HepG2 (cell line): ENCODE measurements around the gene ARHGAP45. TPM values are rescaled to one million over a fixed set of nuclear protein-coding genes. Genes with fewer than 3 reads are reported as not detected.

Source experiments
- ELF3 ChIP-seq: IDR thresholded peaks from 2 replicates; pipeline ENCODE4 v1.6.1; 2016; ENCODE audit warnings: missing genetic modification reagents, missing compliant biosample characterization
- POGZ ChIP-seq: sonication (generic); formaldehyde crosslinking; IDR thresholded peaks from 2 replicates; pipeline ENCODE4 v1.4.0; 2020; ENCODE audit warnings: mild to moderate bottlenecking, missing genetic modification reagents
- RBM39 ChIP-seq: fragments of 200-400 bp; formaldehyde crosslinking; IDR thresholded peaks from one replicate; pipeline ENCODE4 v1.6.1; 2018; ENCODE audit warnings: antibody characterized with exemption, mild to moderate bottlenecking, low read depth, low read length; ENCODE audit not compliant: poor library complexity, severe bottlenecking
- ZFP37 ChIP-seq: sonication (generic); formaldehyde crosslinking; IDR thresholded peaks from 2 replicates; pipeline ENCODE4 v1.4.0; 2020; ENCODE audit warnings: missing genetic modification reagents, borderline replicate concordance
- ZNF253 ChIP-seq: sonication (generic); formaldehyde crosslinking; IDR thresholded peaks from 2 replicates; pipeline ENCODE4 v1.8.0; 2022; ENCODE audit warnings: mild to moderate bottlenecking, missing genetic modification reagents, borderline replicate concordance
- ZNF333 ChIP-seq: sonication (generic); formaldehyde crosslinking; IDR thresholded peaks from 2 replicates; pipeline ENCODE4 v1.4.0; 2020; ENCODE audit warnings: mild to moderate bottlenecking, missing genetic modification reagents, borderline replicate concordance
- polyA plus RNA-seq, 8 experiments: library from polyadenylated mRNA; depleted of rRNA in 3 of 8; stranded (reverse) in 7 of 8; unstranded in 1 of 8; fragments of >200 nt; fragmentation: Illumina TruSeq in 4 of 8; extraction: Trizol in 4 of 8; gene quantifications; 2 replicates each; pipeline versions ENCODE4 v1.2.1 to v1.2.3, GENCODE V29; 2011 to 2016; ENCODE audit warnings: low read depth in 4 of 8, missing spikeins in 1 of 8, mixed read lengths in 1 of 8; ENCODE audit not compliant: insufficient read depth in 1 of 8
- total RNA-seq, 5 experiments: library from RNA; depleted of rRNA; stranded (reverse); fragments of >200 nt; fragmentation: Illumina TruSeq; extraction: Trizol; gene quantifications; 2 replicates each; pipeline ENCODE4 v1.2.3, GENCODE V29; 2016; ENCODE audit warnings: low read depth in 1 of 5
- TF ChIP-seq, protein P1 (sequence below): sonication (generic); formaldehyde crosslinking; IDR thresholded peaks from 2 replicates; pipeline ENCODE4 v1.8.0; 2022; ENCODE audit warnings: mild to moderate bottlenecking, missing genetic modification reagents
- TF ChIP-seq, protein P2 (sequence below): sonication (generic); formaldehyde crosslinking; IDR thresholded peaks from 2 replicates; pipeline ENCODE4 v1.4.0; 2020; ENCODE audit warnings: missing genetic modification reagents; ENCODE audit errors: not compliant biosample characterization
- TF ChIP-seq, protein P3 (sequence below): IDR thresholded peaks from 2 replicates; pipeline ENCODE4 v1.6.1; 2012; ENCODE audit warnings: inconsistent platforms
- TF ChIP-seq, protein P4 (sequence below), 2 experiments: IDR thresholded peaks; 2 replicates each; pipeline ENCODE4 v1.6.1; 2011 to 2012; ENCODE audit warnings: low read length in 2 of 2, borderline replicate concordance in 1 of 2, low read depth in 1 of 2, mild to moderate bottlenecking in 1 of 2, moderate library complexity in 1 of 2

Gene ARHGAP45
- total and polyA plus RNA-seq, 2 of the 13 experiments (the other 11 are each of a cell fraction or from before 2014, with no cell fraction given): 0.84 to 32.0 TPM

DNA sequence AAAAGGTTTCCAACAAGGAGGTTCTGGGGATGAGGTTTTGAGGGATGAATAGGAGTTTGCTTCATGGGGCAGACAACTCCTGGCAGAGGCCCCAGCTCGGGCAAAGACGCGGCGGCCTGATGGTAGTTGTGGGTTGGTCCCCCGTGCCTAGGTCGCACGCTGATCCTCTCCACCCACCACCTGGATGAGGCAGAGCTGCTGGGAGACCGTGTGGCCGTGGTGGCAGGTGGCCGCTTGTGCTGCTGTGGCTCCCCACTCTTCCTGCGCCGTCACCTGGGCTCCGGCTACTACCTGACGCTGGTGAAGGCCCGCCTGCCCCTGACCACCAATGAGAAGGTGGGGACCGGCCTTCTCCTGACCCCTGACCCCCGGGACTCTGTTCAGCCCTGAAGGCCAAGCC, 15.2 kb upstream of the ARHGAP45 start (continued):
- no peak for TF ChIP-seq ELF3 (CRISPR knock-in tag)
- TF ChIP-seq, protein P1, sequence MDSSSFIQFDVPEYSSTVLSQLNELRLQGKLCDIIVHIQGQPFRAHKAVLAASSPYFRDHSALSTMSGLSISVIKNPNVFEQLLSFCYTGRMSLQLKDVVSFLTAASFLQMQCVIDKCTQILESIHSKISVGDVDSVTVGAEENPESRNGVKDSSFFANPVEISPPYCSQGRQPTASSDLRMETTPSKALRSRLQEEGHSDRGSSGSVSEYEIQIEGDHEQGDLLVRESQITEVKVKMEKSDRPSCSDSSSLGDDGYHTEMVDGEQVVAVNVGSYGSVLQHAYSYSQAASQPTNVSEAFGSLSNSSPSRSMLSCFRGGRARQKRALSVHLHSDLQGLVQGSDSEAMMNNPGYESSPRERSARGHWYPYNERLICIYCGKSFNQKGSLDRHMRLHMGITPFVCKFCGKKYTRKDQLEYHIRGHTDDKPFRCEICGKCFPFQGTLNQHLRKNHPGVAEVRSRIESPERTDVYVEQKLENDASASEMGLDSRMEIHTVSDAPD: no peak
- TF ChIP-seq POGZ: no peak
- TF ChIP-seq, protein P2, sequence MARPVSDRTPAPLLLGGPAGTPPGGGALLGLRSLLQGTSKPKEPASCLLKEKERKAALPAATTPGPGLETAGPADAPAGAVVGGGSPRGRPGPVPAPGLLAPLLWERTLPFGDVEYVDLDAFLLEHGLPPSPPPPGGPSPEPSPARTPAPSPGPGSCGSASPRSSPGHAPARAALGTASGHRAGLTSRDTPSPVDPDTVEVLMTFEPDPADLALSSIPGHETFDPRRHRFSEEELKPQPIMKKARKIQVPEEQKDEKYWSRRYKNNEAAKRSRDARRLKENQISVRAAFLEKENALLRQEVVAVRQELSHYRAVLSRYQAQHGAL (CRISPR knock-in tag): no peak
- 0 out of 2 replicates have a peak, but pooled peaks have one; percentile 42 for TF ChIP-seq ZNF253 (CRISPR knock-in tag)
- no peak for TF ChIP-seq ZNF333 (CRISPR knock-in tag)
- TF ChIP-seq, protein P3, sequence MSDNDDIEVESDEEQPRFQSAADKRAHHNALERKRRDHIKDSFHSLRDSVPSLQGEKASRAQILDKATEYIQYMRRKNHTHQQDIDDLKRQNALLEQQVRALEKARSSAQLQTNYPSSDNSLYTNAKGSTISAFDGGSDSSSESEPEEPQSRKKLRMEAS: no peak
- TF ChIP-seq RBM39: no peak
- no peak for TF ChIP-seq ZFP37 (CRISPR knock-in tag)
- TF ChIP-seq, protein P4, sequence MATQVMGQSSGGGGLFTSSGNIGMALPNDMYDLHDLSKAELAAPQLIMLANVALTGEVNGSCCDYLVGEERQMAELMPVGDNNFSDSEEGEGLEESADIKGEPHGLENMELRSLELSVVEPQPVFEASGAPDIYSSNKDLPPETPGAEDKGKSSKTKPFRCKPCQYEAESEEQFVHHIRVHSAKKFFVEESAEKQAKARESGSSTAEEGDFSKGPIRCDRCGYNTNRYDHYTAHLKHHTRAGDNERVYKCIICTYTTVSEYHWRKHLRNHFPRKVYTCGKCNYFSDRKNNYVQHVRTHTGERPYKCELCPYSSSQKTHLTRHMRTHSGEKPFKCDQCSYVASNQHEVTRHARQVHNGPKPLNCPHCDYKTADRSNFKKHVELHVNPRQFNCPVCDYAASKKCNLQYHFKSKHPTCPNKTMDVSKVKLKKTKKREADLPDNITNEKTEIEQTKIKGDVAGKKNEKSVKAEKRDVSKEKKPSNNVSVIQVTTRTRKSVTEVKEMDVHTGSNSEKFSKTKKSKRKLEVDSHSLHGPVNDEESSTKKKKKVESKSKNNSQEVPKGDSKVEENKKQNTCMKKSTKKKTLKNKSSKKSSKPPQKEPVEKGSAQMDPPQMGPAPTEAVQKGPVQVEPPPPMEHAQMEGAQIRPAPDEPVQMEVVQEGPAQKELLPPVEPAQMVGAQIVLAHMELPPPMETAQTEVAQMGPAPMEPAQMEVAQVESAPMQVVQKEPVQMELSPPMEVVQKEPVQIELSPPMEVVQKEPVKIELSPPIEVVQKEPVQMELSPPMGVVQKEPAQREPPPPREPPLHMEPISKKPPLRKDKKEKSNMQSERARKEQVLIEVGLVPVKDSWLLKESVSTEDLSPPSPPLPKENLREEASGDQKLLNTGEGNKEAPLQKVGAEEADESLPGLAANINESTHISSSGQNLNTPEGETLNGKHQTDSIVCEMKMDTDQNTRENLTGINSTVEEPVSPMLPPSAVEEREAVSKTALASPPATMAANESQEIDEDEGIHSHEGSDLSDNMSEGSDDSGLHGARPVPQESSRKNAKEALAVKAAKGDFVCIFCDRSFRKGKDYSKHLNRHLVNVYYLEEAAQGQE (IDR thresholded peaks at IDR 0.05; ENCODE audit: borderline replicate concordance in 1 of 2, low read depth in 1 of 2, low read length in 2 of 2): no peak
